SK-N-SH (cell line): Measurements from ENCODE around the gene POLN. TPM values are rescaled to one million over a fixed set of nuclear protein-coding genes. Genes with fewer than 3 reads are reported as not detected.

ENCODE experiments used
- CTCF ChIA-PET: fragments of 300-600, 350-600 bp; formaldehyde crosslinking; extraction: SDS; loops from one replicate; lab custom pipeline; 2021; lab: Yijun Ruan, JAX
- POLR2A ChIA-PET: fragments of 350-600 bp; sonication (Branson Sonifier 250); formaldehyde crosslinking; extraction: SDS; loops from one replicate; lab custom pipeline; 2020; ENCODE audit warnings: antibody characterized with exemption, inconsistent platforms; lab: Yijun Ruan, JAX
- DNase-seq: peaks from one replicate; pipeline ENCODE4 v3.0.0; 2012
- H2AFZ ChIP-seq: fragments of 200-600 bp; sonication (generic); 2 replicates; pipeline ENCODE4 v1.8.1; 2016; ENCODE audit warnings: antibody characterized with exemption, mild to moderate bottlenecking, low read depth
- H3F3A ChIP-seq: fragments of 200-600 bp; sonication (generic); replicated peaks from 2 replicates; pipeline ENCODE3; 2016; ENCODE audit warnings: antibody characterized with exemption, mild to moderate bottlenecking; ENCODE audit not compliant: insufficient read depth
- H3K27ac ChIP-seq, 2 experiments: fragments of 200-500 bp in 1 of 2; fragments of 200-600 bp in 1 of 2; sonication (Bioruptor generic) in 1 of 2; sonication (generic), shearing (Covaris generic) in 1 of 2; 2 replicates each; pipeline versions ENCODE4 v1.5.1 to v1.6.1; 2014 to 2016; ENCODE audit warnings: low read depth in 2 of 2, inconsistent platforms in 1 of 2, low read length in 1 of 2, mild to moderate bottlenecking in 1 of 2, mixed read lengths in 1 of 2
- H3K27me3 ChIP-seq: fragments of 200-600 bp; sonication (generic), shearing (Covaris generic); 2 replicates; pipeline ENCODE4 v1.6.1; 2016; ENCODE audit warnings: mixed run types; ENCODE audit not compliant: insufficient read depth
- H3K36me3 ChIP-seq, 2 experiments: fragments of 200-500 bp in 1 of 2; fragments of 200-600 bp in 1 of 2; sonication (Bioruptor generic) in 1 of 2; sonication (generic) in 1 of 2; replicated peaks in 1 of 2; 2 replicates each; pipeline versions ENCODE3 to v1.5.1; 2014 to 2016; ENCODE audit warnings: low read length in 1 of 2, mild to moderate bottlenecking in 1 of 2; ENCODE audit not compliant: insufficient read depth in 2 of 2, control insufficient read depth in 1 of 2
- H3K4me1 ChIP-seq, 2 experiments: fragments of 200-500 bp in 1 of 2; fragments of 200-600 bp in 1 of 2; sonication (Bioruptor generic) in 1 of 2; sonication (generic), shearing (Covaris generic) in 1 of 2; 2 replicates each; pipeline versions ENCODE4 v1.5.1 to v1.6.1; 2014 to 2016; ENCODE audit warnings: low read depth in 1 of 2, low read length in 1 of 2, mixed run types in 1 of 2; ENCODE audit not compliant: insufficient read depth in 2 of 2, control insufficient read depth in 1 of 2
- H3K4me2 ChIP-seq: fragments of 200-600 bp; sonication (generic), shearing (Covaris generic); 2 replicates; pipeline ENCODE4 v1.6.1; 2017; ENCODE audit warnings: mixed run types
- H3K4me3 ChIP-seq, 2 experiments: fragments of 200-500 bp in 1 of 2; fragments of 200-600 bp in 1 of 2; sonication (Bioruptor generic) in 1 of 2; sonication (generic), shearing (Covaris generic) in 1 of 2; 2 replicates each; pipeline versions ENCODE4 v1.5.1 to v1.8.1; 2014 to 2016; ENCODE audit warnings: low read depth in 2 of 2, inconsistent platforms in 1 of 2, low read length in 1 of 2, mild to moderate bottlenecking in 1 of 2, mixed read lengths in 1 of 2, moderate library complexity in 1 of 2
- H3K79me2 ChIP-seq: fragments of 200-600 bp; sonication (generic); 2 replicates; pipeline ENCODE4 v1.8.1; 2017; ENCODE audit warnings: mild to moderate bottlenecking; ENCODE audit not compliant: insufficient read depth
- H3K9ac ChIP-seq: fragments of 200-600 bp; sonication (generic); 2 replicates; pipeline ENCODE4 v1.6.1; 2017; ENCODE audit warnings: mixed run types
- H3K9me2 ChIP-seq: fragments of 200-600 bp; sonication (generic); 2 replicates; pipeline ENCODE4 v1.6.1; 2017; ENCODE audit warnings: mixed run types
- H3K9me3 ChIP-seq: fragments of 200-600 bp; sonication (generic); 2 replicates; pipeline ENCODE4 v1.6.1; 2017; ENCODE audit warnings: mixed run types, mild to moderate bottlenecking, moderate library complexity
- H4K20me1 ChIP-seq: fragments of 200-600 bp; sonication (generic); 2 replicates; pipeline ENCODE4 v1.6.1; 2017; ENCODE audit warnings: mild to moderate bottlenecking, mixed run types; ENCODE audit not compliant: insufficient read depth
- EP300 ChIP-seq, 2 experiments: IDR thresholded peaks; 2 replicates each; pipeline versions ENCODE4 v1.4.0 to v1.6.1; 2012; ENCODE audit warnings: borderline replicate concordance in 1 of 2, low read depth in 1 of 2, low read length in 1 of 2
- MXI1 ChIP-seq: IDR thresholded peaks from 2 replicates; pipeline ENCODE4 v1.6.1; 2012; ENCODE audit warnings: mild to moderate bottlenecking, low read depth, low read length, improper control_type of control experiment
- NRF1 ChIP-seq: IDR thresholded peaks from 2 replicates; pipeline ENCODE4 v1.6.1; 2012; ENCODE audit warnings: low read depth, mild to moderate bottlenecking, low read length
- RCOR1 ChIP-seq: fragments of 150-350 bp; IDR thresholded peaks from 2 replicates; pipeline ENCODE4 v1.6.1; 2017; ENCODE audit warnings: antibody characterized with exemption, low read length
- RFX5 ChIP-seq: IDR thresholded peaks from 2 replicates; pipeline ENCODE4 v1.6.1; 2012; ENCODE audit warnings: mild to moderate bottlenecking, improper control_type of control experiment, low read length
- SIN3A ChIP-seq: IDR thresholded peaks from 2 replicates; pipeline ENCODE4 v1.6.1; 2012; ENCODE audit warnings: low read depth, mild to moderate bottlenecking, low read length, moderate library complexity, borderline replicate concordance
- SMC3 ChIP-seq: IDR thresholded peaks from 2 replicates; pipeline ENCODE4 v1.6.1; 2012; ENCODE audit warnings: low read depth, low read length, improper control_type of control experiment
- TEAD4 ChIP-seq: IDR thresholded peaks from 2 replicates; pipeline ENCODE4 v1.4.0; 2012; ENCODE audit warnings: mild to moderate bottlenecking, borderline replicate concordance; ENCODE audit not compliant: insufficient read depth
- WGBS: methylation state at CpG from one replicate; pipeline ENCODE4 v1.1.6; 2017; ENCODE audit warnings: low lambda C conversion rate; 5-methylcytosine and 5-hydroxymethylcytosine counted together
- polyA plus RNA-seq, 3 experiments: library from polyadenylated mRNA; depleted of rRNA; stranded (reverse); fragments of >200 nt; gene quantifications; 2 replicates each; pipeline ENCODE4 v1.2.3, GENCODE V29; 2012
- TF ChIP-seq, protein P1 (sequence below): IDR thresholded peaks from 2 replicates; pipeline ENCODE4; 2012
- TF ChIP-seq, protein P2 (sequence below): fragments of 200-600 bp; sonication (generic); IDR thresholded peaks from 2 replicates; pipeline ENCODE4 v1.6.1; 2017; ENCODE audit warnings: antibody characterized with exemption, mild to moderate bottlenecking, moderate library complexity

Gene POLN
- polyA plus RNA-seq, 1 of the 3 experiments (the other 2 are of a cell fraction), result 0.67 TPM

DNA sequence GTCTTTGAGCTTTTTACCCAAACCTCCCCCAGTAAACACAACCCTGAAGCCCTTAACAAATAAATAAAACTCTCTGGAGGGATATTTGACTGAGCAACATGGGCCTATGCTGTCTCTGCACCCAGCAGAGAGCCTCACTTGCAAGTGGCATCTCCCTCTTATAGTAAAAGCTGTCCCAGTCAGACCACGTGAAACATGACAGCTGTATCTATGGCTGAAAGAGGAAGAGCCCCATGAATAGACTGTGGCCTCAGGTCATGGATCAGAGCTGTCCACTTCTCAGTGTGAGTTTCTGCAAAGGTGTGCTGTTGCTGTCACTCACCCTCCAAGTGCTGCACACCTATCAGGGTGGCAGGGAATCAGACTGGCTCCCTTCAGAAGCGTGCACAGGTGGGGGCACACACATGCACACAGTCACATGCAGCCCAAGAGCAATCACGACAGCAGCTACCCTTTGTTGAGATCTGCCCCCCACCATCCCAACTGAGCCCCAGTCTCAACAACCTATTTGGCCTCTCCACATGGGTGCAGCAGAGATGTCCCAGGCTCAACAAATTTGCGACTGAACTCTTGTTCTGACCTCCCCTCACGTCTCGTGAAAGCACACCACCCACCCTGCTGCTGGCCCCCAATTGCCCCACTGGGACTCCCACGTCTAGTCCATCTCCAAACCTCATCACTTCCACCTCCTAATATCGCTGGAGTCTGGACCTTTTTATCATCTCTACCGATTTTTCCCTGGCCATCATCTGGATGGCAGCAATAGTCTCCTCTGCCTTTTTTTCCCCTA lies 137.2 kb downstream of the POLN start:
- POLR2A ChIA-PET, result no interaction called here
- Histone ChIP-seq H3K79me2 (no peaks in the 10 kb centered on the region), H3K9ac (no peak overlapping the region), H2AFZ (no peak overlapping the region), H3K27ac (no peak overlapping the region), H3K4me2 (no peak overlapping the region), H3K9me3 (no peaks in the 10 kb centered on the region), H3K36me3 (no peaks in the 10 kb centered on the region), H3F3A (no peaks in the 10 kb centered on the region), H4K20me1 (no peaks in the 10 kb centered on the region), H3K9me2 (no peaks in the 10 kb centered on the region), H3K4me3 (no peak overlapping the region), H3K4me1 (no peaks in the 10 kb centered on the region), H3K27me3 (0 out of 2 replicates have a peak, but pooled peaks cover 5% of the 10 kb centered on the region)
- TF ChIP-seq, protein P1, sequence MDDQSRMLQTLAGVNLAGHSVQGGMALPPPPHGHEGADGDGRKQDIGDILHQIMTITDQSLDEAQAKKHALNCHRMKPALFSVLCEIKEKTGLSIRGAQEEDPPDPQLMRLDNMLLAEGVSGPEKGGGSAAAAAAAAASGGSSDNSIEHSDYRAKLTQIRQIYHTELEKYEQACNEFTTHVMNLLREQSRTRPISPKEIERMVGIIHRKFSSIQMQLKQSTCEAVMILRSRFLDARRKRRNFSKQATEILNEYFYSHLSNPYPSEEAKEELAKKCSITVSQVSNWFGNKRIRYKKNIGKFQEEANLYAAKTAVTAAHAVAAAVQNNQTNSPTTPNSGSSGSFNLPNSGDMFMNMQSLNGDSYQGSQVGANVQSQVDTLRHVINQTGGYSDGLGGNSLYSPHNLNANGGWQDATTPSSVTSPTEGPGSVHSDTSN, result no peak
- TF ChIP-seq SIN3A, result no peak
- CTCF ChIA-PET, result no interaction called here
- 20% methylated on average over 9 of the region's 9 CpGs for WGBS
- no peak for DNase-seq

DNA sequence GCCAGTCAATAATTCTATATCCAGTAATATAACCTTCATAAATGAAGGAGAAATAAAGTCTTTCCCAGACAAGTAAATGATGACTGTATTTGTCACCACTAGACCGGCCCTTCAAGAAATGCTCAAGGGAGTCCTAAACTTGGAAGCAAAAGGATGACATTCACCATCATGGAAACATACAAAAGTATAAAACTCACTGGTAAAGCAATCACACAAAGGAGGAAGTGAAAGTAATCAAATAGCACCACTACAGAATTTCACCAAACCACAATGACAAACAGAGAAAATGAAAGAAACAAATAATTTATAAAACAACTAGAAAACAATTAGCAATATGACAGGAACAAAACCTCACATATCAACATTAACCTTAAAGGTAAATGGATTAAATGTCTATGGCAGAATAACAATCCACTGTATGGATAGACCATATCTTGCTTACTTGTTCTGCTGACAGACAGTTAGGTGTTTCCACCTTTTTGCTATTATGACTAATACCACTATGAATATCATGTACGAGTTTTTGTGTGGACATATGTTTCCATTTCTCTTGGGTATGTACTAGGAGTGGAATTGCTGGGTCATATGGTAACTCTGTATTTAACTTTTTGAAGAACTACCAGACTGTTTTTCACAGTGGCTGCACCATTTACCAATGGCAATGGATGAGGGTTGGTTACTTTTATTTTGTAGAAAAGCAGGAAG lies 137.9 kb downstream of the POLN start:
- Histone ChIP-seq H3K27ac (no peak overlapping the region), H3K79me2 (no peaks in the 10 kb centered on the region), H3K27me3 (0 out of 2 replicates have a peak, but pooled peaks cover 5% of the 10 kb centered on the region), H3F3A (no peaks in the 10 kb centered on the region), H3K4me2 (no peak overlapping the region), H3K4me3 (no peak overlapping the region), H4K20me1 (no peaks in the 10 kb centered on the region), H3K36me3 (no peaks in the 10 kb centered on the region), H2AFZ (no peak overlapping the region), H3K9me3 (no peaks in the 10 kb centered on the region), H3K9ac (no peak overlapping the region), H3K9me2 (no peaks in the 10 kb centered on the region), H3K4me1 (no peaks in the 10 kb centered on the region)
- ChIA-PET POLR2A (no interaction called here), CTCF (no interaction called here)
- 15% methylated on average over 2 of the region's 2 CpGs for WGBS
- no peak for DNase-seq
- TF ChIP-seq TEAD4, result no peak
- no peak for TF ChIP-seq NRF1
- TF ChIP-seq, protein P2, sequence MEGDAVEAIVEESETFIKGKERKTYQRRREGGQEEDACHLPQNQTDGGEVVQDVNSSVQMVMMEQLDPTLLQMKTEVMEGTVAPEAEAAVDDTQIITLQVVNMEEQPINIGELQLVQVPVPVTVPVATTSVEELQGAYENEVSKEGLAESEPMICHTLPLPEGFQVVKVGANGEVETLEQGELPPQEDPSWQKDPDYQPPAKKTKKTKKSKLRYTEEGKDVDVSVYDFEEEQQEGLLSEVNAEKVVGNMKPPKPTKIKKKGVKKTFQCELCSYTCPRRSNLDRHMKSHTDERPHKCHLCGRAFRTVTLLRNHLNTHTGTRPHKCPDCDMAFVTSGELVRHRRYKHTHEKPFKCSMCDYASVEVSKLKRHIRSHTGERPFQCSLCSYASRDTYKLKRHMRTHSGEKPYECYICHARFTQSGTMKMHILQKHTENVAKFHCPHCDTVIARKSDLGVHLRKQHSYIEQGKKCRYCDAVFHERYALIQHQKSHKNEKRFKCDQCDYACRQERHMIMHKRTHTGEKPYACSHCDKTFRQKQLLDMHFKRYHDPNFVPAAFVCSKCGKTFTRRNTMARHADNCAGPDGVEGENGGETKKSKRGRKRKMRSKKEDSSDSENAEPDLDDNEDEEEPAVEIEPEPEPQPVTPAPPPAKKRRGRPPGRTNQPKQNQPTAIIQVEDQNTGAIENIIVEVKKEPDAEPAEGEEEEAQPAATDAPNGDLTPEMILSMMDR, result no peak
- no peak for TF ChIP-seq SMC3
- TF ChIP-seq RFX5, result no peak
- TF ChIP-seq MXI1, result no peak
- TF ChIP-seq RCOR1, result no peak
- TF ChIP-seq EP300 (IDR thresholded peaks at IDR 0.05; ENCODE audit: borderline replicate concordance in 1 of 2, low read depth in 1 of 2, low read length in 1 of 2), result no peak
